Right lobe of liver (tissue), 6 donors: ENCODE data around the gene RABGAP1. TPM values are rescaled to one million over a fixed set of nuclear protein-coding genes. Genes with fewer than 3 reads are reported as not detected.

Experiments used
- ATAC-seq, 4 donors: fragments of 200-7000 bp; cut with Tn5 transposase; one replicate each; pipeline ENCODE4 v1.9.1; 2020; ENCODE audit warnings: mild to moderate bottlenecking in 4 of 4, moderate library complexity in 4 of 4
- DNase-seq, 3 donors: peaks; one replicate each; pipeline ENCODE4 v3.0.0-alpha.2; 2020
- H3K27ac ChIP-seq, 3 donors: fragments of 200-600 bp; one replicate each; pipeline ENCODE4 v1.8.0; 2022
- H3K27me3 ChIP-seq, 2 donors: fragments of 200-600 bp; one replicate each; pipeline ENCODE4 v1.8.0; 2022
- H3K36me3 ChIP-seq, 4 donors: fragments of 200-600 bp; sonication (generic) in 1 of 4; one replicate each; pipeline versions ENCODE4 v1.5.1 to v1.8.0; 2017 to 2022; ENCODE audit warnings: control low read depth in 1 of 4
- H3K4me1 ChIP-seq, 4 donors: fragments of 200-600 bp; sonication (generic) in 1 of 4; one replicate each; pipeline versions ENCODE4 v1.5.1 to v1.8.0; 2017 to 2022; ENCODE audit warnings: control low read depth in 1 of 4
- H3K4me3 ChIP-seq, 3 donors: fragments of 200-600 bp; one replicate each; pipeline ENCODE4 v1.8.0; 2022
- H3K9me3 ChIP-seq, 4 donors: fragments of 200-600 bp; sonication (generic) in 1 of 4; one replicate each; pipeline versions ENCODE4 v1.5.1 to v1.8.0; 2017 to 2022; ENCODE audit warnings: control low read depth in 1 of 4
- CTCF ChIP-seq, 4 donors: fragments of 200-600 bp in 3 of 4; fragments of 450-650 bp in 1 of 4; IDR thresholded peaks; one replicate each; pipeline versions ENCODE4 v1.5.1 to v1.8.0; 2016 to 2022; ENCODE audit warnings: antibody characterized with exemption in 4 of 4, mild to moderate bottlenecking in 2 of 4
- POLR2A ChIP-seq: fragments of 450-650 bp; IDR thresholded peaks from one replicate; pipeline ENCODE4 v1.6.1; 2017; ENCODE audit warnings: antibody characterized with exemption, mild to moderate bottlenecking
- WGBS: methylation state at CpG from one replicate; pipeline ENCODE4 v1.1.6; 2018; ENCODE audit warnings: low coverage, low lambda C conversion rate; ENCODE audit not compliant: insufficient coverage; ENCODE audit errors: missing lambda C conversion rate; 5-methylcytosine and 5-hydroxymethylcytosine counted together
- intact Hi-C, 2 donors: fragments of 100-400 bp; cut with DNase I; formaldehyde crosslinking; loops; one replicate each; pipeline versions ENCODE4 v1.11.2 to v1.14.1; 2022
- total RNA-seq, 6 experiments: library from RNA; depleted of rRNA in 2 of 6; stranded (reverse); fragments of >200 nt in 2 of 6; fragmentation: NEBNext Ultra II Directional in 3 of 6; extraction: Animal tissue kit (Norgen Biotek cat#: 25700) in 3 of 6; gene quantifications; one replicate each; pipeline versions ENCODE4 v1.1.0 to v1.2.4, GENCODE V29; 2016 to 2023
- donor health status: DM: no; HTN: yes; CAD: no.
- donor health status: DM: no; HTN: no; CAD: no.
- donor health status: DM: no; HTN: no; CAD: no.
- donor health status: DM: no; HTN: yes; CAD: no.
- donor health status: DM: no; HTN: yes; CAD: no.

The RABGAP1 gene
- total RNA-seq, 6 experiments from 2014 or later, result 11.4 to 15.4 (median 13.5) TPM

GRCh38 chr9:122939601-122940000 lies 1.2 kb upstream of the RABGAP1 start:
- no peak for ATAC-seq
- 78% methylated on average over 4 of the region's 4 CpGs for WGBS
- Histone ChIP-seq H3K36me3 (peaks cover 0 to 7% (median 0%) of the 10 kb centered on the region in 4 donors), H3K27ac (no peak overlapping the region), H3K4me1 (peaks cover 0 to 17% (median 4%) of the 10 kb centered on the region in 4 donors), H3K9me3 (no peaks in the 10 kb centered on the region), H3K4me3 (no peak overlapping the region), H3K27me3 (no peaks in the 10 kb centered on the region)
- intact Hi-C loops, result no loop called here
- no peak for TF ChIP-seq CTCF (IDR thresholded peaks at IDR 0.05)
- no peak for TF ChIP-seq POLR2A
- DNase-seq, result no peak

GRCh38 chr9:122940454-122940748 lies 419 bp upstream of the RABGAP1 start:
- intact Hi-C loops, result no loop called here
- ATAC-seq, result no peak

GRCh38 chr9:122941582-122942234 lies 888 bp downstream of the RABGAP1 start:
- H3K27me3 ChIP-seq, result no peaks in the 10 kb centered on the region
- TF ChIP-seq CTCF (IDR thresholded peaks at IDR 0.05) (no peak), POLR2A (no peak)
- DNase-seq (no peak), ATAC-seq (peak; percentile 21 to 28 (median 26))
- H3K4me3 ChIP-seq, result peak overlapping the region; percentile 67 to 80 (median 76)
- peaks cover 0 to 5% (median 0%) of the 10 kb centered on the region in 4 donors for H3K36me3 ChIP-seq
- intact Hi-C loops, result no loop called here
- WGBS, result 4% methylated on average over 17 of the region's 17 CpGs
- peaks cover 0 to 17% (median 4%) of the 10 kb centered on the region in 4 donors for H3K4me1 ChIP-seq
- peak overlapping the region; percentile 58 to 72 (median 70) for H3K27ac ChIP-seq
- no peaks in the 10 kb centered on the region for H3K9me3 ChIP-seq

More at GRCh38 chr9:122940454-122940748, 419 bp upstream of the RABGAP1 start:
- DNase-seq, result no peak
- TF ChIP-seq CTCF (IDR thresholded peaks at IDR 0.05), result no peak
- TF ChIP-seq POLR2A, result no peak
- Histone ChIP-seq H3K27ac (peak overlapping the region in 1 of 3 donors; percentile 41), H3K36me3 (peaks cover 0 to 7% (median 0%) of the 10 kb centered on the region in 4 donors), H3K4me3 (peak overlapping the region in 2 of 3 donors; percentile 76 to 80), H3K9me3 (no peaks in the 10 kb centered on the region), H3K27me3 (no peaks in the 10 kb centered on the region), H3K4me1 (peaks cover 0 to 17% (median 4%) of the 10 kb centered on the region in 4 donors)
- WGBS, result 34% methylated on average over 6 of the region's 6 CpGs

GRCh38 chr9:122944960-122945888 lies 4.4 kb downstream of the RABGAP1 start:
- ATAC-seq (no peak), DNase-seq (no peak)
- Histone ChIP-seq H3K4me1 (peaks cover 0 to 16% (median 4%) of the 10 kb centered on the region in 4 donors), H3K4me3 (no peak overlapping the region), H3K9me3 (no peaks in the 10 kb centered on the region), H3K27ac (no peak overlapping the region), H3K27me3 (no peaks in the 10 kb centered on the region), H3K36me3 (no peaks in the 10 kb centered on the region)
- intact Hi-C loops, result no loop called here
- WGBS, result 70% methylated on average over 4 of the region's 4 CpGs
- TF ChIP-seq POLR2A (no peak), CTCF (IDR thresholded peaks at IDR 0.05) (no peak)
